ENCODE measurements around the gene ATP2A3.

DNA sequence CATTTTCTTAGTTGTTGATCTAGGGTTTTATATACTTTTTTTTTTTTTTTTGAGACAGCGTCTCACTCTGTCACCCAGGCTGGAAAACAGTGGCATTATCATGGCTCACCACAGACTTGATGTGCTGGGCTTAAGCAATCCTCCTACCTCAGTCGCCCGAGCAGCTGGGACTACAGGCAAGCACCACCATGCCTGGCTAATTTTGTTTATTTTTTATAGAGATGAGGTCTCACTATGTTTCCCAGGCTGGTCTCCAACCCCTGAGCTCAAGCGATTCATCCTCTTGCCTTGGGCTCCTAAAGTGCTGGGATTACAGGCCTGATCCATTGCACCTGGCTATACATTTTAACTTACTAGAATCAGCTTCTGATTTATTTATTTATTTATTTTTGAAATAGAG lies 34.2 kb upstream of the ATP2A3 start:
- TF ChIP-seq, protein P1, sequence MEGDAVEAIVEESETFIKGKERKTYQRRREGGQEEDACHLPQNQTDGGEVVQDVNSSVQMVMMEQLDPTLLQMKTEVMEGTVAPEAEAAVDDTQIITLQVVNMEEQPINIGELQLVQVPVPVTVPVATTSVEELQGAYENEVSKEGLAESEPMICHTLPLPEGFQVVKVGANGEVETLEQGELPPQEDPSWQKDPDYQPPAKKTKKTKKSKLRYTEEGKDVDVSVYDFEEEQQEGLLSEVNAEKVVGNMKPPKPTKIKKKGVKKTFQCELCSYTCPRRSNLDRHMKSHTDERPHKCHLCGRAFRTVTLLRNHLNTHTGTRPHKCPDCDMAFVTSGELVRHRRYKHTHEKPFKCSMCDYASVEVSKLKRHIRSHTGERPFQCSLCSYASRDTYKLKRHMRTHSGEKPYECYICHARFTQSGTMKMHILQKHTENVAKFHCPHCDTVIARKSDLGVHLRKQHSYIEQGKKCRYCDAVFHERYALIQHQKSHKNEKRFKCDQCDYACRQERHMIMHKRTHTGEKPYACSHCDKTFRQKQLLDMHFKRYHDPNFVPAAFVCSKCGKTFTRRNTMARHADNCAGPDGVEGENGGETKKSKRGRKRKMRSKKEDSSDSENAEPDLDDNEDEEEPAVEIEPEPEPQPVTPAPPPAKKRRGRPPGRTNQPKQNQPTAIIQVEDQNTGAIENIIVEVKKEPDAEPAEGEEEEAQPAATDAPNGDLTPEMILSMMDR (IDR thresholded peaks at IDR 0.05) = no peak
- no peak for TF ChIP-seq POLR2A (IDR thresholded peaks at IDR 0.05)
